ENCODE data around the gene MPI.

DNA sequence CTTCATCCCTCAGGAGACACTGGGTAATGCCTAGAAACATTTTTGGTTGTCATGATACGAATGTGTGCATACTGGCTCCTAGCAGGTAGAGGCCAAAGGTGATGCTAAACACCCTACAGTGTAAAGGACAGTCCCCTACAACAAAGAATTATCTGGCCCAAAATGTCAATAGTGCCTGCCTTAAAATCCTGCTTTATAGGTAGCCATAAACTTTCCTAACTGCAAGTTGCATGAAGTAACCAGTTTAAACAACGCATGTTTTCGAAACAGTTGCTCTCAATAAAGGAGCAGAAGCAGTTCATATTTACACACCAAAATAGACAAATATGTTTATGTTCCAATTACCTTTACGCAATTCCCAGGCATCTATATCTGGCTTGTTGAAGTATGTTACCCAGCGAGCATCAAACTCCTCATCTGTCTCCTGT is 38.9 kb downstream of the MPI start:
- TF ChIP-seq ELF1 (IDR thresholded peaks at IDR 0.05) (no peak), CHD2 (IDR thresholded peaks at IDR 0.05; ENCODE audit: low read length, partially characterized antibody) (no peak), TCF12 (IDR thresholded peaks at IDR 0.05) (no peak), GATA2 (CRISPR knock-in tag; IDR thresholded peaks at IDR 0.05) (no peak), POLR2AphosphoS5 (IDR thresholded peaks at IDR 0.05; ENCODE audit: low read depth, low read length) (no peak), EZH2phosphoT487 (IDR thresholded peaks at IDR 0.05; ENCODE audit: borderline replicate concordance, low read depth) (no peak), NRF1 (IDR thresholded peaks at IDR 0.05; ENCODE audit: low read depth, low read length) (no peak), JUND (IDR thresholded peaks at IDR 0.05) (no peak), NFIC (IDR thresholded peaks at IDR 0.05; ENCODE audit: borderline replicate concordance) (no peak), FOSL2 (IDR thresholded peaks at IDR 0.05; ENCODE audit: borderline replicate concordance, low read depth) (no peak), RCOR1 (IDR thresholded peaks at IDR 0.05; ENCODE audit: low read length) (no peak)
- TF ChIP-seq, protein P1, sequence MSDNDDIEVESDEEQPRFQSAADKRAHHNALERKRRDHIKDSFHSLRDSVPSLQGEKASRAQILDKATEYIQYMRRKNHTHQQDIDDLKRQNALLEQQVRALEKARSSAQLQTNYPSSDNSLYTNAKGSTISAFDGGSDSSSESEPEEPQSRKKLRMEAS (IDR thresholded peaks at IDR 0.05; ENCODE audit: low read depth), result no peak
- TF ChIP-seq, protein P2, sequence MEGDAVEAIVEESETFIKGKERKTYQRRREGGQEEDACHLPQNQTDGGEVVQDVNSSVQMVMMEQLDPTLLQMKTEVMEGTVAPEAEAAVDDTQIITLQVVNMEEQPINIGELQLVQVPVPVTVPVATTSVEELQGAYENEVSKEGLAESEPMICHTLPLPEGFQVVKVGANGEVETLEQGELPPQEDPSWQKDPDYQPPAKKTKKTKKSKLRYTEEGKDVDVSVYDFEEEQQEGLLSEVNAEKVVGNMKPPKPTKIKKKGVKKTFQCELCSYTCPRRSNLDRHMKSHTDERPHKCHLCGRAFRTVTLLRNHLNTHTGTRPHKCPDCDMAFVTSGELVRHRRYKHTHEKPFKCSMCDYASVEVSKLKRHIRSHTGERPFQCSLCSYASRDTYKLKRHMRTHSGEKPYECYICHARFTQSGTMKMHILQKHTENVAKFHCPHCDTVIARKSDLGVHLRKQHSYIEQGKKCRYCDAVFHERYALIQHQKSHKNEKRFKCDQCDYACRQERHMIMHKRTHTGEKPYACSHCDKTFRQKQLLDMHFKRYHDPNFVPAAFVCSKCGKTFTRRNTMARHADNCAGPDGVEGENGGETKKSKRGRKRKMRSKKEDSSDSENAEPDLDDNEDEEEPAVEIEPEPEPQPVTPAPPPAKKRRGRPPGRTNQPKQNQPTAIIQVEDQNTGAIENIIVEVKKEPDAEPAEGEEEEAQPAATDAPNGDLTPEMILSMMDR (IDR thresholded peaks at IDR 0.05), result no peak
- TF ChIP-seq, protein P3, sequence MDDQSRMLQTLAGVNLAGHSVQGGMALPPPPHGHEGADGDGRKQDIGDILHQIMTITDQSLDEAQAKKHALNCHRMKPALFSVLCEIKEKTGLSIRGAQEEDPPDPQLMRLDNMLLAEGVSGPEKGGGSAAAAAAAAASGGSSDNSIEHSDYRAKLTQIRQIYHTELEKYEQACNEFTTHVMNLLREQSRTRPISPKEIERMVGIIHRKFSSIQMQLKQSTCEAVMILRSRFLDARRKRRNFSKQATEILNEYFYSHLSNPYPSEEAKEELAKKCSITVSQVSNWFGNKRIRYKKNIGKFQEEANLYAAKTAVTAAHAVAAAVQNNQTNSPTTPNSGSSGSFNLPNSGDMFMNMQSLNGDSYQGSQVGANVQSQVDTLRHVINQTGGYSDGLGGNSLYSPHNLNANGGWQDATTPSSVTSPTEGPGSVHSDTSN (IDR thresholded peaks at IDR 0.05), result no peak

Measured in SK-N-SH (cell line).